Neural cell (in vitro differentiated cells): Measurements from ENCODE around the gene ARHGEF37. TPM values are rescaled to one million over a fixed set of nuclear protein-coding genes. Genes with fewer than 3 reads are reported as not detected.

Experiments
- H2AFZ ChIP-seq: fragments of 200-600, 300-800 bp; sonication (generic), shearing (Covaris generic); 2 replicates; pipeline ENCODE4 v1.6.0; 2014; ENCODE audit warnings: low read depth, mild to moderate bottlenecking, antibody characterized with exemption, low read length, moderate library complexity
- H3F3A ChIP-seq: fragments of 200-600 bp; shearing (Covaris generic); 2 replicates; pipeline ENCODE4 v1.6.1; 2016; ENCODE audit warnings: mild to moderate bottlenecking, moderate library complexity, mixed read lengths, antibody characterized with exemption, low read length; ENCODE audit not compliant: insufficient read depth, poor library complexity, severe bottlenecking
- H3K27ac ChIP-seq: fragments of 200-600, 300-800 bp; sonication (generic), shearing (Covaris generic); 2 replicates; pipeline ENCODE4 v1.5.1; 2014; ENCODE audit warnings: mild to moderate bottlenecking, low read length, moderate library complexity
- H3K27me3 ChIP-seq: fragments of 300-800, 200-600 bp; sonication (generic), shearing (Covaris generic); 2 replicates; pipeline ENCODE4 v1.6.0; 2014; ENCODE audit warnings: mild to moderate bottlenecking, low read depth, low read length, moderate library complexity; ENCODE audit not compliant: insufficient read depth
- H3K36me3 ChIP-seq: fragments of 300-800, 200-600 bp; sonication (generic), shearing (Covaris generic); 2 replicates; pipeline ENCODE4 v1.5.1; 2014; ENCODE audit warnings: mild to moderate bottlenecking, antibody characterized with exemption, low read length, moderate library complexity; ENCODE audit not compliant: insufficient read depth
- H3K4me2 ChIP-seq: fragments of 300-800, 200-600 bp; sonication (generic), shearing (Covaris generic); 2 replicates; pipeline ENCODE4 v1.6.0; 2014; ENCODE audit warnings: mild to moderate bottlenecking, low read length
- H3K4me3 ChIP-seq: fragments of 300-800, 200-600 bp; sonication (generic), shearing (Covaris generic); 2 replicates; pipeline ENCODE4 v1.5.1; 2014; ENCODE audit warnings: mild to moderate bottlenecking, low read length, moderate library complexity
- H3K79me2 ChIP-seq: fragments of 200-600 bp; shearing (Covaris generic); replicated peaks from 2 replicates; pipeline ENCODE4 v1.6.0; 2014; ENCODE audit warnings: mild to moderate bottlenecking, low read length, moderate library complexity; ENCODE audit not compliant: insufficient read depth
- H3K9ac ChIP-seq: fragments of 300-800, 200-600 bp; sonication (generic), shearing (Covaris generic); 2 replicates; pipeline ENCODE4 v1.6.1; 2016; ENCODE audit warnings: mild to moderate bottlenecking, low read length, mixed read lengths
- H3K9me2 ChIP-seq: fragments of 200-600 bp; shearing (Covaris generic); 2 replicates; pipeline ENCODE4 v1.6.1; 2016; ENCODE audit warnings: mild to moderate bottlenecking, low read length, mixed read lengths; ENCODE audit not compliant: insufficient read depth
- H3K9me3 ChIP-seq: fragments of 200-600, 300-800 bp; sonication (generic), shearing (Covaris generic); 2 replicates; pipeline ENCODE4 v1.6.1; 2016; ENCODE audit warnings: mild to moderate bottlenecking, mixed run types, low read length, moderate library complexity, mixed read lengths
- H4K20me1 ChIP-seq: fragments of 200-600 bp; shearing (Covaris generic); 2 replicates; pipeline ENCODE4 v1.6.1; 2016; ENCODE audit warnings: mild to moderate bottlenecking, mixed run types; ENCODE audit not compliant: insufficient read depth
- CTCF ChIP-seq: fragments of 450-650 bp; IDR thresholded peaks from 2 replicates; pipeline ENCODE4 v1.5.1; 2014; ENCODE audit warnings: antibody characterized with exemption, mild to moderate bottlenecking, moderate library complexity; ENCODE audit not compliant: poor library complexity, severe bottlenecking
- EP300 ChIP-seq: fragments of 450-650 bp; conservative IDR thresholded peaks from 2 replicates; pipeline ENCODE4 v1.6.1; 2014; ENCODE audit warnings: antibody characterized with exemption, mild to moderate bottlenecking, moderate library complexity; ENCODE audit not compliant: poor library complexity, severe bottlenecking
- EZH2 ChIP-seq: fragments of 200-600, 300-800 bp; shearing (Covaris generic), sonication (generic); IDR thresholded peaks from 2 replicates; pipeline ENCODE4 v1.6.1; 2014; ENCODE audit warnings: antibody characterized with exemption, low read length, borderline replicate concordance, mild to moderate bottlenecking; ENCODE audit not compliant: insufficient read depth, poor library complexity, severe bottlenecking
- MXI1 ChIP-seq: fragments of 450-650 bp; conservative IDR thresholded peaks from 2 replicates; pipeline ENCODE4 v1.6.1; 2014; ENCODE audit warnings: antibody characterized with exemption, mild to moderate bottlenecking; ENCODE audit not compliant: poor library complexity, severe bottlenecking
- POLR2AphosphoS5 ChIP-seq: IDR thresholded peaks from 2 replicates; pipeline ENCODE4 v1.6.1; 2012
- RAD21 ChIP-seq: fragments of 450-650 bp; conservative IDR thresholded peaks from 2 replicates; pipeline ENCODE4 v1.6.1; 2014; ENCODE audit warnings: antibody characterized with exemption, mild to moderate bottlenecking, moderate library complexity
- SMC3 ChIP-seq: fragments of 450-650 bp; conservative IDR thresholded peaks from 2 replicates; pipeline ENCODE4 v1.6.1; 2014; ENCODE audit warnings: antibody characterized with exemption, mild to moderate bottlenecking, moderate library complexity; ENCODE audit not compliant: poor library complexity
- TAF1 ChIP-seq: IDR thresholded peaks from 2 replicates; pipeline ENCODE4 v1.6.1; 2012; ENCODE audit warnings: low read depth
- polyA plus RNA-seq: library from polyadenylated mRNA; depleted of rRNA; stranded (reverse); fragments of >200 nt; gene quantifications from 2 replicates; pipeline ENCODE4 v1.2.3, GENCODE V29; 2014
- TF ChIP-seq, protein P1 (sequence below): IDR thresholded peaks from 2 replicates; pipeline ENCODE4 v1.6.1; 2012; ENCODE audit warnings: borderline replicate concordance

Gene ARHGEF37
- polyA plus RNA-seq, 1 donor from 2014 or later = 0.53 TPM

- no peak overlapping the region for H3K4me3 ChIP-seq
- no peak for TF ChIP-seq EP300
- no peak for TF ChIP-seq SMC3
- no peak for TF ChIP-seq EZH2
- no peak for TF ChIP-seq TAF1
- no peak for TF ChIP-seq MXI1
- TF ChIP-seq, protein P1, sequence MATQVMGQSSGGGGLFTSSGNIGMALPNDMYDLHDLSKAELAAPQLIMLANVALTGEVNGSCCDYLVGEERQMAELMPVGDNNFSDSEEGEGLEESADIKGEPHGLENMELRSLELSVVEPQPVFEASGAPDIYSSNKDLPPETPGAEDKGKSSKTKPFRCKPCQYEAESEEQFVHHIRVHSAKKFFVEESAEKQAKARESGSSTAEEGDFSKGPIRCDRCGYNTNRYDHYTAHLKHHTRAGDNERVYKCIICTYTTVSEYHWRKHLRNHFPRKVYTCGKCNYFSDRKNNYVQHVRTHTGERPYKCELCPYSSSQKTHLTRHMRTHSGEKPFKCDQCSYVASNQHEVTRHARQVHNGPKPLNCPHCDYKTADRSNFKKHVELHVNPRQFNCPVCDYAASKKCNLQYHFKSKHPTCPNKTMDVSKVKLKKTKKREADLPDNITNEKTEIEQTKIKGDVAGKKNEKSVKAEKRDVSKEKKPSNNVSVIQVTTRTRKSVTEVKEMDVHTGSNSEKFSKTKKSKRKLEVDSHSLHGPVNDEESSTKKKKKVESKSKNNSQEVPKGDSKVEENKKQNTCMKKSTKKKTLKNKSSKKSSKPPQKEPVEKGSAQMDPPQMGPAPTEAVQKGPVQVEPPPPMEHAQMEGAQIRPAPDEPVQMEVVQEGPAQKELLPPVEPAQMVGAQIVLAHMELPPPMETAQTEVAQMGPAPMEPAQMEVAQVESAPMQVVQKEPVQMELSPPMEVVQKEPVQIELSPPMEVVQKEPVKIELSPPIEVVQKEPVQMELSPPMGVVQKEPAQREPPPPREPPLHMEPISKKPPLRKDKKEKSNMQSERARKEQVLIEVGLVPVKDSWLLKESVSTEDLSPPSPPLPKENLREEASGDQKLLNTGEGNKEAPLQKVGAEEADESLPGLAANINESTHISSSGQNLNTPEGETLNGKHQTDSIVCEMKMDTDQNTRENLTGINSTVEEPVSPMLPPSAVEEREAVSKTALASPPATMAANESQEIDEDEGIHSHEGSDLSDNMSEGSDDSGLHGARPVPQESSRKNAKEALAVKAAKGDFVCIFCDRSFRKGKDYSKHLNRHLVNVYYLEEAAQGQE = no peak
- no peak for TF ChIP-seq RAD21
- no peak for TF ChIP-seq POLR2AphosphoS5
- no peak for TF ChIP-seq CTCF
- no peaks in the 10 kb centered on the region for H3F3A ChIP-seq
- no peaks in the 10 kb centered on the region for H3K79me2 ChIP-seq
- no peaks in the 10 kb centered on the region for H4K20me1 ChIP-seq
- H3K36me3 ChIP-seq = no peaks in the 10 kb centered on the region
- no peaks in the 10 kb centered on the region for H3K27me3 ChIP-seq
- H3K4me2 ChIP-seq = no peak overlapping the region
- H3K9ac ChIP-seq = no peak overlapping the region
- no peak overlapping the region for H3K27ac ChIP-seq
- no peaks in the 10 kb centered on the region for H3K9me2 ChIP-seq
- H3K9me3 ChIP-seq = no peaks in the 10 kb centered on the region
- no peak overlapping the region for H2AFZ ChIP-seq
Observed at GRCh38 chr5:149638136-149638535, 56.8 kb downstream of the ARHGEF37 start.

- no peaks in the 10 kb centered on the region for H3K79me2 ChIP-seq
- H3K36me3 ChIP-seq = no peaks in the 10 kb centered on the region
- no peak overlapping the region for H2AFZ ChIP-seq
- H3K27ac ChIP-seq = no peak overlapping the region
- no peak for TF ChIP-seq POLR2AphosphoS5
- TF ChIP-seq, protein P1 = no peak
- TF ChIP-seq TAF1 = no peak
- TF ChIP-seq RAD21 = no peak
- no peak for TF ChIP-seq EP300
- no peak for TF ChIP-seq MXI1
- no peak for TF ChIP-seq SMC3
- no peak for TF ChIP-seq EZH2
- no peaks in the 10 kb centered on the region for H3K27me3 ChIP-seq
- H4K20me1 ChIP-seq = no peaks in the 10 kb centered on the region
- H3F3A ChIP-seq = no peaks in the 10 kb centered on the region
- H3K9ac ChIP-seq = no peak overlapping the region
- no peak overlapping the region for H3K4me2 ChIP-seq
- H3K9me3 ChIP-seq = no peaks in the 10 kb centered on the region
- H3K9me2 ChIP-seq = no peaks in the 10 kb centered on the region
- H3K4me3 ChIP-seq = no peak overlapping the region
Observed at GRCh38 chr5:149638546-149639241, 57.4 kb downstream of the ARHGEF37 start.
